D721Med (cell line): ENCODE data around the gene FAM13A.
A peak's percentile ranks its signal among the peaks of the same experiment; 100 is the strongest.

Source experiments
- DNase-seq: peaks from one replicate; pipeline ENCODE4 v3.0.0; 2011; ENCODE audit warnings: low spot score; ENCODE audit not compliant: insufficient read length
- FAIRE-seq: peaks from 2 replicates; lab custom pipeline; 2011; peaks lifted over from hg19 to GRCh38; lab: Jason Lieb, UNC
- TF ChIP-seq, protein P1 (sequence below): IDR thresholded peaks from 2 replicates; pipeline ENCODE4 v1.5.1; 2012; ENCODE audit warnings: mild to moderate bottlenecking, control low read depth; ENCODE audit not compliant: insufficient read depth; ENCODE audit errors: missing control alignments

FAM13A gene

DNA sequence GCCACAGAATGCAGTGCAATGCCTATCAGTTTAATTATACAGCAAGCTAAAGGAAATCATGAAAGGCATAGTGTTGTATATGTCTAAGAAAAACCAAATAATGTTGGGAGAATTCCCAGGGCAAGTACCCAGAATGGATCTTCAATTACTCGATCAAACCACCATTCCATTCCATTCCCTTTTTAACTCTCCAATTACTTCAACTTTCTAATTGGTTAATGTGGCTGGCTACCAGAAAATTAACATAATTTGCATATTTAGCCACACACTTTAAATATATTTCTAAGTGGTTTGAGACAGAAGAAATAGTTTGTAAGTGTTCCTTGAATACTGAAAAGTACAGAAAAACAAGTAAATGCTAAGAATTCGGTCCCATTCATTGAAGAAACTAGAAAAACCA lies 247.9 kb downstream of the FAM13A start:
- TF ChIP-seq, protein P1, sequence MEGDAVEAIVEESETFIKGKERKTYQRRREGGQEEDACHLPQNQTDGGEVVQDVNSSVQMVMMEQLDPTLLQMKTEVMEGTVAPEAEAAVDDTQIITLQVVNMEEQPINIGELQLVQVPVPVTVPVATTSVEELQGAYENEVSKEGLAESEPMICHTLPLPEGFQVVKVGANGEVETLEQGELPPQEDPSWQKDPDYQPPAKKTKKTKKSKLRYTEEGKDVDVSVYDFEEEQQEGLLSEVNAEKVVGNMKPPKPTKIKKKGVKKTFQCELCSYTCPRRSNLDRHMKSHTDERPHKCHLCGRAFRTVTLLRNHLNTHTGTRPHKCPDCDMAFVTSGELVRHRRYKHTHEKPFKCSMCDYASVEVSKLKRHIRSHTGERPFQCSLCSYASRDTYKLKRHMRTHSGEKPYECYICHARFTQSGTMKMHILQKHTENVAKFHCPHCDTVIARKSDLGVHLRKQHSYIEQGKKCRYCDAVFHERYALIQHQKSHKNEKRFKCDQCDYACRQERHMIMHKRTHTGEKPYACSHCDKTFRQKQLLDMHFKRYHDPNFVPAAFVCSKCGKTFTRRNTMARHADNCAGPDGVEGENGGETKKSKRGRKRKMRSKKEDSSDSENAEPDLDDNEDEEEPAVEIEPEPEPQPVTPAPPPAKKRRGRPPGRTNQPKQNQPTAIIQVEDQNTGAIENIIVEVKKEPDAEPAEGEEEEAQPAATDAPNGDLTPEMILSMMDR, result no peak
- DNase-seq (no peak), FAIRE-seq (peak; percentile 6)

DNA sequence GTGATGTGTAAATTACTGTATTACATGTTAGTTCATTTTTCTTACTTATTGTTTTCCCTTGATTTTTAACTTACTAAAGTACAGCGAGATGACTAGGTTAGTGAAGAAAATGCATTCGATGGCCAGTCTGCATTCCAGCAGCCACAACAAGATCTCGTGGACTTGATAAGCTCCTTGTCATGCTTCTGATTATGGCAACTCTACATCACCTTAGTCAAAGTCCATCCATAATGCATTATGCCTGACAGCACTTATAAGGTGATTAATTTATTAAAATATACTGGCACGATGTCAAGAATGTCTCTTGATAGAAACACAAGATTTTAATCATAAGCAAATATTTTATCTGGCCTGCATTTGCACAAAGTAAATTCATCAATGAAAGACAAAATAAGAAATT lies 249.5 kb downstream of the FAM13A start:
- no peak for DNase-seq
- FAIRE-seq, result no peak
- TF ChIP-seq, protein P1, result no peak

DNA sequence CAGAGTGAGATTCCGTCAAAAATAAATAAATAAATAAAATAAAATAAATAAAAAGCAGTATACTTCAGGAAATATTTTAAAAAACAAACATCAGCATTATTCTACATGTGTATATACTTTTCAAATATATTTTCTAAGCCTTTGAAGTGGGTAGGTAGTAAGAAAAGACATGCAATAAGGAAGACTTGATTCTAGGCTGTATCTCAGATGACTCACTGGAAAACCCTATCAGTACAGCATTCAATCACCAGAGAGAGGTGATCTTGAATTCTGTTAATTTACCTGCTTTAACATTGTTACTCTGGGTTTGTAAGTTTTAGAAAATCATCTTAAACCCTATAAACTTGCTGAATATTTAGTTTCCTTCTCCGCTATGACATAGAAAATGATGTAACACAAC lies 252.8 kb downstream of the FAM13A start:
- FAIRE-seq (no peak), DNase-seq (no peak)
- TF ChIP-seq, protein P1, result no peak

DNA sequence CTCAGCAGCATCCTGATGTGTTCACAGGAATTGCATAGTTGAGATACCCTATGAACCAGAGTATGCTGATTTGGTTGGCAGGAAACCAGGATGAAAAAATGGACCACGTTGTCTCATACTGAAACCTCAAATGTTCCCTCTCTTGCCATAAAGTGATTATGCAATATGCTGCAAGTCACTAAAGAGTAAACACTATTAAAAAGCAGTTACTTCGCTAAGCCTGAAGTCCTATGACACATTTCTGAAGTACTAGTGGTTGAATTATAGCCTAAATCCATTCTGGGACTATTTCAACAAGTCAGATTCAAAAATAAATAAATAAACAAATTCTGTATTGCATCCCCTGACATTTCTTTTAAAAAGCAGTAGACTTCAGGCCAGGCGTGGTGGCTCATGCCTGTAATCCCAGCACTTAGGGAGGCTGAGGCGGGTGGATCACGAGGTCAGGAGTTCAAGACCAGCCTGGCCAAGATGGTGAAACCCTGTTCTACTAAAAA lies 253.3 kb downstream of the FAM13A start:
- no peak for DNase-seq
- no peak for FAIRE-seq
- TF ChIP-seq, protein P1, result no peak

DNA sequence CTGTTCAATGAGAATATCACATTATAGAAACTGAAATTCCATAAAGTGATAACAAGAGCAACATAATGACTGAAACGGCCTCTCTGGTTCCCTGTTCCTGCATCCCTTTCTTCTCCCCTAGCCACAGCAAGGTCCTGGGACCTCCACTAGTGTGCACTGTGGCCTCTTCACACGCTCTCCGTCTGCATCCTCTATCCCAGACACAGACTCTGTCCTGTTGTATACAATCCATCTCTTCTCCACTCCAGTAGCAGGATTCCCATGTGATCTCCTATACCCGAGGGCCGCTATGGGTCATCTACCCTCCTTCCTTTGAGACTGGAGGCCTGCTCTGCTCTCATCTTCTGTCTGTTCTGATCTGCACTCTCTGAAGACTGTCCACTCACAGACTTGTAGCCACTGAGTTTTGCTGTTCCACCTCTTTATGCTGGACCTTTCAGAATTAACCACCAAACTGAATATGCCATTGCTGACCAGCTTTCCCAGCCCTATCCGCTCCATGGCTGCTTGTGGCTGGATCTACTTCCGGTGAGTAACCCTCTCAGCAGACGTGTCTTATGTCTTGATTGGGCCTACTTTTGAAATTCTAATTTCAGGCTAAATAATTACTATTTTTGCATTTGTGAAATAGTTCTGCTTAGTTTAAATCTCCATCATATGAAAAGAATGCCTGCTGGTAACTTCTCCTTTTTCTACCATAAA lies 254.2 kb downstream of the FAM13A start:
- FAIRE-seq (no peak), DNase-seq (no peak)
- TF ChIP-seq, protein P1, result no peak

DNA sequence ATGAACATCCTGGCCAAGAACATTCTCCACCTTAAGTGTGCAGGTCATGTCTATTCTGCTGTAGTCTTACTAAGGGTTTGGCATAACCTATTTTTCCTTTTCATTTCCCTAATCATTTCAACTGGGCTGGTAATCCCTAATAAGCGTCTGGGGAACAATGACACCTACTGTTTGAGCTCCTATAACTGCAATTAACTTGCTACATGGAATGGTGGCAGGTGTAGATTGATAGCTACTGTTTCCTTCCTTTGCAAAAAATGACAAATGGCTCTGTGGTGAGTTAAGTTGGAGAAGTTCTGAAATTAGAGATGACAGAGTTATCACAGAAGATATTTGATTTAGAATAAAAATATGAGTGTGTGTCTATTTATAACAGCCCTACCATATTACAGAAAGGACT lies 254.8 kb downstream of the FAM13A start:
- TF ChIP-seq, protein P1, result peak; percentile 24
- FAIRE-seq (no peak), DNase-seq (no peak)

DNA sequence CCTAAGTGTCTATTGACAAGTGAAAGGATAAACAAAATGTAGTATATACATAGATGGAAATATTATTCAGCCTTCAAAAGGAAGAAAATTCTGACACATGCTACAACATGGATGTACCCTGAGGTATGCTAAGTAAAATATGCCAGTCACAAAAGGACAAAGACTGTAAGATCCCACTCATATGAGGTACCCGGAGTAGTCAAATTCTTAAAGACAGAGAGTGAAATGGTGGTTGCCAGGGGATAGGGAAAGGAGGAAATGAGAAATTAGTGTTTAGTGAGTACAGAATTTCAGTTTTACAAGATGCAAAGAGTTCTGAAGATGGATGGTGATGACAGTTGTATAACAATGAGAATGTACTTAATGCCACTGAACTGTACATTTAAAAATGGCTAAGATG lies 257.1 kb downstream of the FAM13A start:
- no peak for FAIRE-seq
- TF ChIP-seq, protein P1, result no peak
- no peak for DNase-seq
